Right lobe of liver (tissue), 6 donors: ENCODE data around the gene YOD1. TPM values are rescaled to one million over a fixed set of nuclear protein-coding genes. Genes with fewer than 3 reads are reported as not detected.

Experiments
- ATAC-seq, 4 donors: fragments of 200-7000 bp; cut with Tn5 transposase; one replicate each; pipeline ENCODE4 v1.9.1; 2020; ENCODE audit warnings: mild to moderate bottlenecking in 4 of 4, moderate library complexity in 4 of 4
- DNase-seq, 3 donors: peaks; one replicate each; pipeline ENCODE4 v3.0.0-alpha.2; 2020
- H3K27ac ChIP-seq, 3 donors: fragments of 200-600 bp; one replicate each; pipeline ENCODE4 v1.8.0; 2022
- H3K27me3 ChIP-seq, 2 donors: fragments of 200-600 bp; one replicate each; pipeline ENCODE4 v1.8.0; 2022
- H3K36me3 ChIP-seq, 4 donors: fragments of 200-600 bp; sonication (generic) in 1 of 4; one replicate each; pipeline versions ENCODE4 v1.5.1 to v1.8.0; 2017 to 2022; ENCODE audit warnings: control low read depth in 1 of 4
- H3K4me1 ChIP-seq, 4 donors: fragments of 200-600 bp; sonication (generic) in 1 of 4; one replicate each; pipeline versions ENCODE4 v1.5.1 to v1.8.0; 2017 to 2022; ENCODE audit warnings: control low read depth in 1 of 4
- H3K4me3 ChIP-seq, 3 donors: fragments of 200-600 bp; one replicate each; pipeline ENCODE4 v1.8.0; 2022
- H3K9me3 ChIP-seq, 4 donors: fragments of 200-600 bp; sonication (generic) in 1 of 4; one replicate each; pipeline versions ENCODE4 v1.5.1 to v1.8.0; 2017 to 2022; ENCODE audit warnings: control low read depth in 1 of 4
- POLR2A ChIP-seq: fragments of 450-650 bp; IDR thresholded peaks from one replicate; pipeline ENCODE4 v1.6.1; 2017; ENCODE audit warnings: antibody characterized with exemption, mild to moderate bottlenecking
- WGBS: methylation state at CpG from one replicate; pipeline ENCODE4 v1.1.6; 2018; ENCODE audit warnings: low coverage, low lambda C conversion rate; ENCODE audit not compliant: insufficient coverage; ENCODE audit errors: missing lambda C conversion rate; 5-methylcytosine and 5-hydroxymethylcytosine counted together
- intact Hi-C, 2 donors: fragments of 100-400 bp; cut with DNase I; formaldehyde crosslinking; loops; one replicate each; pipeline versions ENCODE4 v1.11.2 to v1.14.1; 2022
- total RNA-seq, 6 experiments: library from RNA; depleted of rRNA in 2 of 6; stranded (reverse); fragments of >200 nt in 2 of 6; fragmentation: NEBNext Ultra II Directional in 3 of 6; extraction: Animal tissue kit (Norgen Biotek cat#: 25700) in 3 of 6; gene quantifications; one replicate each; pipeline versions ENCODE4 v1.1.0 to v1.2.4, GENCODE V29; 2016 to 2023
- TF ChIP-seq, protein P1 (sequence below), 4 donors: fragments of 200-600 bp in 3 of 4; fragments of 450-650 bp in 1 of 4; IDR thresholded peaks; one replicate each; pipeline versions ENCODE4 v1.5.1 to v1.8.0; 2016 to 2022; ENCODE audit warnings: antibody characterized with exemption in 4 of 4, mild to moderate bottlenecking in 2 of 4
- donor health status: DM: no; HTN: yes; CAD: no.
- donor health status: DM: no; HTN: no; CAD: no.
- donor health status: DM: no; HTN: no; CAD: no.
- donor health status: DM: no; HTN: yes; CAD: no.
- donor health status: DM: no; HTN: yes; CAD: no.

Gene YOD1
- total RNA-seq, 6 experiments from 2014 or later: 3.0 to 4.8 (median 3.5) TPM

DNA sequence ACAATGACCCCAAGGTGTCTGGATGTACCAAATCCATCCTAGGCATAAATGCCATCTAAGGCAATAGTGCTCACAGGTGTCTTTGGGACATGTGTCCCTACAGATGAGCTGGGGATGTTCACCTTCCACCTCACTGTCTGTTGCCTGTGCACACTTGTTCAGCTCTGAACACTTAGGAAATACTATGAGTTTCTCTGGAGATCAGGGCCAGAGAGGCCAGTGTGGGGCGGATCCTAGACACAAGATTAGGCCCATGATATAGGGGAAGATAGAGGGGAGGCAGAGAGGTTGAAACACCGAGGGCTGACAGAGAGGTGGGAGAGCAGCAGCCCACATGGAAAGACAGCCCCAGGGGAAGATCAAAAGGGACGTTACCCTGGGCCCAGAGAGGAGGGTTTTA lies 44.1 kb downstream of the YOD1 start:
- H3K36me3 ChIP-seq: no peaks in the 10 kb centered on the region
- intact Hi-C loops: no loop called here
- no peak overlapping the region for H3K4me3 ChIP-seq
- ATAC-seq (no peak), DNase-seq (no peak)
- no peaks in the 10 kb centered on the region for H3K9me3 ChIP-seq
- TF ChIP-seq, protein P1, sequence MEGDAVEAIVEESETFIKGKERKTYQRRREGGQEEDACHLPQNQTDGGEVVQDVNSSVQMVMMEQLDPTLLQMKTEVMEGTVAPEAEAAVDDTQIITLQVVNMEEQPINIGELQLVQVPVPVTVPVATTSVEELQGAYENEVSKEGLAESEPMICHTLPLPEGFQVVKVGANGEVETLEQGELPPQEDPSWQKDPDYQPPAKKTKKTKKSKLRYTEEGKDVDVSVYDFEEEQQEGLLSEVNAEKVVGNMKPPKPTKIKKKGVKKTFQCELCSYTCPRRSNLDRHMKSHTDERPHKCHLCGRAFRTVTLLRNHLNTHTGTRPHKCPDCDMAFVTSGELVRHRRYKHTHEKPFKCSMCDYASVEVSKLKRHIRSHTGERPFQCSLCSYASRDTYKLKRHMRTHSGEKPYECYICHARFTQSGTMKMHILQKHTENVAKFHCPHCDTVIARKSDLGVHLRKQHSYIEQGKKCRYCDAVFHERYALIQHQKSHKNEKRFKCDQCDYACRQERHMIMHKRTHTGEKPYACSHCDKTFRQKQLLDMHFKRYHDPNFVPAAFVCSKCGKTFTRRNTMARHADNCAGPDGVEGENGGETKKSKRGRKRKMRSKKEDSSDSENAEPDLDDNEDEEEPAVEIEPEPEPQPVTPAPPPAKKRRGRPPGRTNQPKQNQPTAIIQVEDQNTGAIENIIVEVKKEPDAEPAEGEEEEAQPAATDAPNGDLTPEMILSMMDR (IDR thresholded peaks at IDR 0.05): no peak
- no peak for TF ChIP-seq POLR2A
- WGBS: 59% methylated on average over 2 of the region's 3 CpGs
- H3K27me3 ChIP-seq: no peaks in the 10 kb centered on the region
- H3K4me1 ChIP-seq: peaks cover 0 to 18% (median 6%) of the 10 kb centered on the region in 4 donors
- no peak overlapping the region for H3K27ac ChIP-seq

DNA sequence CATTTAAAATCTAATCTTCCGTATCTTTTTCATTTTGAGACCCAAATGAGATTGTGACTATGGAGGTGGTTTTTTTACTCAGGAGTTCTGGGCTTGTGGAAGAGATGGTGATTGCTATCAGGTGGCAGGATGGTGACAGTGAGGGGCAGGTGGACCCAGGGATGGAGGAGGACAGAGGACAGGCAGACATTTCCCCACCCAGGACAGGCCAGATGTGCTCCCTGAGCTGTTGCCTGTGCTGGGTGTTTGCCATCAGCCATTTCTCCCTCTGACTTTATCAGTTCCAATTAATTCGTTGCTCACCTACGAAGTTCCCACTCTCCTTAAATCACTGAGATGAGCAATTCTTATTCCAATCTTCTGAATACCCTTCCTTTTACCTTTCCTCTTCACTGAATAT lies 44.9 kb downstream of the YOD1 start:
- DNase-seq (no peak), ATAC-seq (no peak)
- no peaks in the 10 kb centered on the region for H3K36me3 ChIP-seq
- no peak for TF ChIP-seq POLR2A
- TF ChIP-seq, protein P1 (IDR thresholded peaks at IDR 0.05): no peak
- intact Hi-C loops: no loop called here
- peak overlapping the region in 2 of 3 donors; percentile 5 to 70 for H3K27ac ChIP-seq
- no peak overlapping the region for H3K4me3 ChIP-seq
- H3K4me1 ChIP-seq: peaks cover 0 to 18% (median 6%) of the 10 kb centered on the region in 4 donors
- H3K9me3 ChIP-seq: no peaks in the 10 kb centered on the region
- WGBS: 89% methylated on average over 3 of the region's 3 CpGs
- no peaks in the 10 kb centered on the region for H3K27me3 ChIP-seq

DNA sequence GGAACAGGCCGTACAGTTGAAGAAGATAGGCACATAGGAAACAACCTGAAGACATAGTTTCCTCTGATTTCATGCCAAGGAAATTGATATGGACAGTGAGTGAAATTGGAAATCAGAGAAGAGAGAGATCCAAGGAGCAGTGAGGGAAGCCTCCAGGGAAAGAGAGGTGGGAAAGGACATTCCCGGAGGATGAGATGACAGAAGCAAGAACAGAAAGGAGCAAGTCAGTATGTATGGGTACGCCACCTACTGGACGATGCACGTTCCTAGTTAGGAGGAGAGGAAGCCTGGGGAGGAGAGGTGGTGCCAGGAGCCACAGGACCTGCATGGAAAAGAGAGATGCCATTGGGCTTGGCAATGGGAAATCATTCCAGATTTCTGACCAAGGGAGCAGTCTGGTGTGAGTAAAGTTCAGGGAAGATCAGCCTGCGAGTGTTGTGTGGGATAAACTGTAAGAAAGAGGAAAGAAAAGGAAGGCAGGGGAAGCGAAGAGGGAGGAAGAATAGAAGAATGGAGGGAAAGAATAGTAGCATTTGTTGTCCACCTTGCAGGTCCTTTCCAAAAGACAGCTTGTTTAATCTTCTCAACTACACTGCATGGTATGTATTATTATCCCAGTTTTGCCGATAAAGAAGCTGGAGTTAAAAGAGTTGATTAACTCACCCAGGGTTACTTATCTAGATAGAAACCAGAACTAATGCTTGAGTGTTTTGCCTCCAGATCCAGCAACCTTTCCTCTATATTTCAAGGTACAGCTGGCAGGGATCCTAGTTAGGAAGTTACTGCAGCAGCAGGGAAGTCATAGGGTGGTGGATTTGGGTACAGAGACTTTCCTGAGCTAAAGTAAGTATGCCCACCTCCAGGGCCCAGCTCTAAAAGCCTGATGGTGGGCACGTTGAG lies 45.8 kb downstream of the YOD1 start:
- TF ChIP-seq, protein P1 (IDR thresholded peaks at IDR 0.05): peak; percentile 49 to 65 (median 54)
- no peak for TF ChIP-seq POLR2A
- Histone ChIP-seq H3K9me3 (no peaks in the 10 kb centered on the region), H3K36me3 (no peaks in the 10 kb centered on the region), H3K4me1 (peaks cover 0 to 18% (median 6%) of the 10 kb centered on the region in 4 donors), H3K27me3 (no peaks in the 10 kb centered on the region), H3K4me3 (no peak overlapping the region), H3K27ac (peak overlapping the region in 2 of 3 donors; percentile 5 to 70)
- WGBS: 26% methylated on average over 9 of the region's 9 CpGs
- intact Hi-C loops: no loop called here
- ATAC-seq: peak; percentile 75 to 91 (median 84)
- DNase-seq: peak in 2 of 3 donors; percentile 44 to 63

DNA sequence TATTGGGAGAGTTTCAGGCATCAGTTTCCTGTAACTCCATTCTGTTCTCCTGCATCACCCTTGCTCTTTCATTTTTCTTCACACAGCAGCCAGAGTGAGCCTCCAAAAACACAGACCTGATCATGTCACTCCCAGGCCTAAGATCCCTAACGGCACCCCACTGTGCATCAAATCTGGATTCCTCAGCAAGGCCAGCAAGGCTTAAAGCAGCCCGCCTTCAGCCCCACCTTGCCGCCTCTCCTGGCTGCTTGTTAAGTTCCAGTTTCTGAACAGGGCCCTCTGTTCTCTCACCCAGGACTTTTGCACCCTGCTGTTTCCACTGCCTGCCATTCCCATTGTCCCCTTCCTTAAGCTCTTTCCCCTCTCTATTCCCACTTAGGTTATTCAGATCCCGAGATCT lies 47.8 kb downstream of the YOD1 start:
- TF ChIP-seq POLR2A: no peak
- TF ChIP-seq, protein P1 (IDR thresholded peaks at IDR 0.05): no peak
- WGBS: 88% methylated on average over 4 of the region's 4 CpGs
- intact Hi-C loops: no loop called here
- Histone ChIP-seq H3K9me3 (no peaks in the 10 kb centered on the region), H3K27ac (no peak overlapping the region), H3K4me3 (no peak overlapping the region), H3K4me1 (peaks cover 0 to 18% (median 6%) of the 10 kb centered on the region in 4 donors), H3K36me3 (no peaks in the 10 kb centered on the region), H3K27me3 (no peaks in the 10 kb centered on the region)
- DNase-seq (no peak), ATAC-seq (no peak)
